NT2/D1 (cell line): ENCODE measurements around the gene ABCB9.

Experiments
- DNase-seq: peaks from one replicate; pipeline ENCODE4 v3.0.0-alpha.2; 2011; ENCODE audit warnings: low read depth, low spot score
- H3K27me3 ChIP-seq: 2 replicates; pipeline ENCODE4 v1.6.0; 2011; ENCODE audit warnings: mild to moderate bottlenecking; ENCODE audit not compliant: insufficient read length, insufficient read depth
- H3K36me3 ChIP-seq: 2 replicates; pipeline ENCODE4 v1.6.1; 2011; ENCODE audit warnings: mild to moderate bottlenecking, low read length, mixed read lengths; ENCODE audit not compliant: insufficient read depth, insufficient read length
- H3K4me1 ChIP-seq: 2 replicates; pipeline ENCODE4 v1.5.1; 2011; ENCODE audit not compliant: insufficient read depth, insufficient read length
- H3K4me3 ChIP-seq: 2 replicates; pipeline ENCODE4 v1.5.1; 2011; ENCODE audit warnings: low read depth; ENCODE audit not compliant: insufficient read length
- H3K9ac ChIP-seq: 2 replicates; pipeline ENCODE4 v1.6.0; 2011; ENCODE audit warnings: low read depth; ENCODE audit not compliant: insufficient read length
- H3K9me3 ChIP-seq: 2 replicates; pipeline ENCODE4 v1.5.1; 2011; ENCODE audit warnings: mild to moderate bottlenecking, low read length; ENCODE audit not compliant: insufficient read depth
- SUZ12 ChIP-seq: IDR thresholded peaks from 2 replicates; pipeline ENCODE4 v1.6.1; 2011; ENCODE audit not compliant: insufficient read length, insufficient read depth; ENCODE audit errors: extremely low read depth
- YY1 ChIP-seq: IDR thresholded peaks from 2 replicates; pipeline ENCODE4 v1.6.1; 2011; ENCODE audit not compliant: insufficient read length, insufficient read depth
- ZNF274 ChIP-seq: IDR thresholded peaks from 2 replicates; pipeline ENCODE4 v1.6.1; 2011; ENCODE audit warnings: mild to moderate bottlenecking, low read depth, low read length

ABCB9 gene

DNA sequence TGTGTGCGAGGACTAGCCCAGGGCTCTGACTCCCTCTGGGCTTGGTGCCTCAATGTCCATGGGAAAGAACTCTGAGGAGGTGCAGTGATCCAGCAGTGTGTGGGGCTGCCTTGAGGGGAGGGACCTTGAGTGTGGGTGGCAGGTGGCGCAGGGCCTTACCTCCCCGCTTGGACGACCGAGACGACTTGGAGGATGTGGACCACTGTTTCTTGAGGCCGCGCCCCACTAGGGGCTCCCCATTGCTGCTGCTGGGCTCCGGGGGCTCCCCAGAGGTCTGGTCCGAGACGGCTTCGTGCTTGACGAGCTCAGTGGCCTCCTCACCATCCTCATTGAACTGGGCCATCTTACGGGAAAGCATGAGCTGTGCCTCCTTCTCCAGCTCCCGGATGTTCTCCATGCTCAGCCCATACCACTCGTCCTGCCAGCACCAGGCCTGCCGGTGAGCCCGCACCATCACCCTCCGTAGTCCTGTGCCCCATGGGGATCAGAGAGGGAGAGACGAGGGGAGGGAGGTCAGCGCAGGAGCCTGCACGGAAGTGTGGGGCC lies 38.9 kb upstream of the ABCB9 start:
- H3K4me1 ChIP-seq = peaks cover 5% of the 10 kb centered on the region
- no peaks in the 10 kb centered on the region for H3K27me3 ChIP-seq
- TF ChIP-seq SUZ12 = no peak
- TF ChIP-seq ZNF274 = no peak
- TF ChIP-seq YY1 = no peak
- peaks cover 58% of the 10 kb centered on the region for H3K36me3 ChIP-seq
- no peak overlapping the region for H3K4me3 ChIP-seq
- no peak overlapping the region for H3K9ac ChIP-seq
- no peaks in the 10 kb centered on the region for H3K9me3 ChIP-seq
- no peak for DNase-seq

DNA sequence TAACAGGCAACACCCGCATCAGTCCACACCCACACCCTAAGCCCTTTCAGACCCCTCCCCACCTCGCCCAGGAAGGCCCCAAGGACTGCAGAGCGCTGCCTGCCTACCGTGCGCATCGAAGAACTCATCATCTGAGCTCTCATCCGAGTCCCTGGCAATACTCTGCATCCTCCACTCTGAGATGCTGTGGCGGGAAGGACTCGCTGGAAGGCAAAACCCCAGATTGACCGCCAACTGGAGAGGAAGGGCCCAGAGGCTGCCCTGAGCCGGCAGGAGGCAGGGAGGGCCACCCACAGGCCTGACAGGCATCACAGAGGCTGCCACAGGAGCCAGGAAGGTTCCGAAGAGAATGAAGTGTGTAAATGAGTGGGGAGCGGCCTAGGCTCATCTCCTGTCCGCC lies 38.0 kb upstream of the ABCB9 start:
- Histone ChIP-seq H3K4me3 (no peak overlapping the region), H3K27me3 (no peaks in the 10 kb centered on the region), H3K9ac (no peak overlapping the region), H3K4me1 (peaks cover 6% of the 10 kb centered on the region), H3K36me3 (peaks cover 58% of the 10 kb centered on the region), H3K9me3 (no peaks in the 10 kb centered on the region)
- DNase-seq = no peak
- TF ChIP-seq ZNF274 (no peak), YY1 (no peak), SUZ12 (no peak)

DNA sequence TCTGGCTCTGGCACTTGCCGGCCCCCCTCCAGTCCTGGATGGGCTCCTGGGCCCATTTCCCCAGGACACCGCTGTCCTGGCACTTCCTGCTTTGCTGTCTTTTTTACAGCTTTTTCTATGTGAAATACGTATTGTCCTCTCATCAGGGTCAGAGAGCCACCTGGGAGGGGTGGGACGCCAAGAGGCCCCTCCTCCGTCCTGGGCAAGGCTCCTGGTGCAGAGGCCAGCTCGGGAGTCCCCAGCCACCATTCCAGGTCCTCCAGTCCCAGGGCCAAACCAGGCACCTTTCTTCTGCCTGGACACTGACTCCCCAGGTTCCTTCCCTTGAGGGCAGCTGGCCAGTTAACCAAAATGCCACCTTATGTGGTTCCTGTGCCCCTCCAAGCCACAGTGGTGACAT lies 37.0 kb upstream of the ABCB9 start:
- Histone ChIP-seq H3K9me3 (no peaks in the 10 kb centered on the region), H3K4me1 (peaks cover 6% of the 10 kb centered on the region), H3K4me3 (no peak overlapping the region), H3K36me3 (peaks cover 52% of the 10 kb centered on the region), H3K27me3 (no peaks in the 10 kb centered on the region), H3K9ac (no peak overlapping the region)
- TF ChIP-seq SUZ12 (no peak), YY1 (no peak), ZNF274 (no peak)
- no peak for DNase-seq

DNA sequence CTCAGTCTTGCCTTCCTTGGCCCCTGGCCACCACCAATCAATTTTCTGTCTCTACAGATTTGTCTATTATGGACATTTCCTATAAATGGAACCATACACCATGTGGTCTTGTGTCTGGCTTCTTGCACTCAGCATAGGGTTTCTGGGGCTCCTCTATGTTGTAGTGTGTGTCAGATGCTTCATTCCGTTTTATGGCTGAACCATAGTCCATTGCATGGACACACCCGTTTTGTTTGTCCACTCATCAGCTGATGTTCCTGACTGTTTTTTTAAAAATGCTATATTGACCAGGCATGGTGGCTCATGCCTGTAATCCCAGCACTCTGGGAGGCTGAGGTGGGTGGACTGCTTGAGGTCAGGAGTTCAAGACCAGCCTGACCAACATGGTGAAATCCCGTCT lies 35.2 kb upstream of the ABCB9 start:
- peaks cover 9% of the 10 kb centered on the region for H3K4me1 ChIP-seq
- no peak for DNase-seq

DNA sequence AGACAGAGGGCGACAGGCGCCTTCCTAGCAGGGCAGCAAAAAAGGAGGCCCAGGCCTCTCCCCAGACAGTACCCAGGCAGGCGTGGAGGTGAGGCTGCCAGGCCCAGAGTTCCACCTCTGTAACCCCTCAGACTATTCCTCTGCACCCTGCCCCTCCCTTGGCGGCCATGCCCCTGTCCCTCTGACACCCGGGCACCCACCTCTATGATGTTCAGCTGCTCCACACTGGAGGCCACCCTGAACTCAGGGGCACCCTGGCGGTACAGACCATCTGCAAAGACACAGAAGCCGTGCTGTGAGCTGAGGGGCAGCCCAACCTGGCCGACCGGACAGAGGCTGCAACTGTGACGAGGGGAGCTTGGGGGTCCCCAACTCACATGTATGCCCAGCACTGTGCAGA lies 34.3 kb upstream of the ABCB9 start:
- no peak for TF ChIP-seq YY1
- no peak for TF ChIP-seq SUZ12
- TF ChIP-seq ZNF274 = no peak
- H3K9me3 ChIP-seq = no peaks in the 10 kb centered on the region
- H3K4me1 ChIP-seq = peaks cover 9% of the 10 kb centered on the region
- H3K27me3 ChIP-seq = no peaks in the 10 kb centered on the region
- H3K4me3 ChIP-seq = no peak overlapping the region
- no peak overlapping the region for H3K9ac ChIP-seq
- H3K36me3 ChIP-seq = peaks cover 57% of the 10 kb centered on the region
- DNase-seq = no peak

More for the DNA sequence above, 35.2 kb upstream of the ABCB9 start:
- no peak for TF ChIP-seq ZNF274
- TF ChIP-seq YY1 = no peak
- no peak for TF ChIP-seq SUZ12
- H3K4me3 ChIP-seq = no peak overlapping the region
- H3K27me3 ChIP-seq = no peaks in the 10 kb centered on the region
- H3K36me3 ChIP-seq = peaks cover 53% of the 10 kb centered on the region
- H3K9ac ChIP-seq = no peak overlapping the region
- H3K9me3 ChIP-seq = no peaks in the 10 kb centered on the region

DNA sequence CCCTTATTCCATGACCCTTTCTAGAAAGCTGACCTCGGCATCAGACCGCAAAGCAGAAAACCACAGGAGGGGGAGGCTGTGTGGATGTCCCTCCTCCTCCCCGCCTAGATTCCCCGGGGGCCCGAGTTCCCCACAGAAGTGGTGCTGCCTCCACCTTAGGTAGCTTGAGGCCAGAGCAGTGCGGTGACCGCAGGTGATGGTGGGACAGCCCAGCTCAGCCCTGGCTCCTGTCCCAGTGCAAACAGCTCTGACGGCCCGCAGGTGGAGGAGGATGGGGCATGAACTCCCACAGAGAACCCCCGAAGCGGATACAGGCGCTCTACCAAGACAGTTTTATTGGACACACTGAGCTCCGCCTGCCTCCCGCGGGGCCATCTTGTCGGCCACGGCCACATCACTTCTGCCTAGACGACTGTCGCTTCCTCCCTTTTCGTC lies 33.7 kb upstream of the ABCB9 start:
- H3K9me3 ChIP-seq = no peaks in the 10 kb centered on the region
- H3K4me3 ChIP-seq = no peak overlapping the region
- DNase-seq = no peak
- no peak overlapping the region for H3K9ac ChIP-seq
- no peaks in the 10 kb centered on the region for H3K27me3 ChIP-seq
- peaks cover 54% of the 10 kb centered on the region for H3K36me3 ChIP-seq
- H3K4me1 ChIP-seq = peaks cover 9% of the 10 kb centered on the region
- no peak for TF ChIP-seq SUZ12
- TF ChIP-seq ZNF274 = no peak
- no peak for TF ChIP-seq YY1

DNA sequence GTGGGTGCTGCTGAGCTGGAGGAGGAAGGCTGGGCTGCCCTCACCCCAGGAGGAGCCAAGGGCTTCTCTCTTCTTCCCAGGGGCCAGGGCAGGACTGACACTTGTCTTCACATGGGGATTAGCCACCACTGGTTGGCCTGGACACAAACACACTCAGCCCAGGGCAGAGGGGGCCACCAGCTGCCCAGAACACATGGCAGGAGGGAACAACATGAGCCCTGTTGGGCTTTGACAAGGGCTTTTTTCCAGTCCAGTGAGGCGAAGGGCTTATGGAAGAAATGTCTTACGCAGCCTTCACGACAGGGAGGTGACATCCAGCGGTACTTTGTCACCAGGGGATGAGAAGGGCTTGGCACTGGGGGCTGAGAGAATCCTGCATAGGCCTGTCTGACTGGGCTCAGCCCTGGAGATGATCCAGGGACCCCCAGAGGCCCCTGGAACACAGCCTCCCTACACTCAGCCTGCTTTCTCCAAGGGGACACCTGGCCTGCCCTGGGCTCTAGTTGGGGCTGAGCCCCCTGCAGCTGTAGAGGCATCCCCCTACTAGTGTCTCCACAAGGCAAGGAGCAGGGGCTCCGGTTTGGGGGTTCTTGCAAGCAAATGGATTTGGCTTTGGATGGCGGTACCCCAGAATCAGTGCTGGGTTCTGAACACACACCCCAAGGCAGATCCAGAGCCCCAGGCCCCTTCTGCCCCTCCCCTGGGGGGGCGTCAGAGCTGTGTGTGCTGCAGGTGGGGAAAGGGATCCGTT lies 33.1 kb upstream of the ABCB9 start:
- DNase-seq = no peak
- Histone ChIP-seq H3K9ac (no peak overlapping the region), H3K9me3 (no peaks in the 10 kb centered on the region), H3K4me3 (no peak overlapping the region), H3K36me3 (peaks cover 48% of the 10 kb centered on the region), H3K4me1 (peaks cover 9% of the 10 kb centered on the region), H3K27me3 (no peaks in the 10 kb centered on the region)
- no peak for TF ChIP-seq ZNF274
- TF ChIP-seq SUZ12 = no peak
- no peak for TF ChIP-seq YY1
